Suprapubic skin (tissue), 4 donors: Measurements from ENCODE around the gene PRR15L. TPM values are rescaled to one million over a fixed set of nuclear protein-coding genes. Genes with fewer than 3 reads are reported as not detected.
"Not testable (repeated sequence)": the region's sequence is repeated elsewhere in the genome, so short reads cannot be mapped to it uniquely, and the experiment has no call there.

ENCODE experiments used
- DNase-seq, 2 donors: peaks; one replicate each; pipeline ENCODE4 v3.0.0-alpha.2; 2019; ENCODE audit warnings: low spot score in 2 of 2
- H3K27ac ChIP-seq: fragments of 200-600 bp; sonication (generic); one replicate; pipeline ENCODE4 v1.5.1; 2019
- H3K27me3 ChIP-seq: fragments of 200-600 bp; sonication (generic); one replicate; pipeline ENCODE4 v1.5.1; 2019
- H3K36me3 ChIP-seq: fragments of 200-600 bp; sonication (generic); one replicate; pipeline ENCODE4 v1.5.1; 2019
- H3K4me1 ChIP-seq: fragments of 200-600 bp; sonication (generic); one replicate; pipeline ENCODE4 v1.5.1; 2019
- H3K4me3 ChIP-seq: fragments of 200-600 bp; sonication (generic); one replicate; pipeline ENCODE4 v1.5.1; 2019; ENCODE audit warnings: mild to moderate bottlenecking
- H3K9me3 ChIP-seq: fragments of 200-600 bp; sonication (generic); one replicate; pipeline ENCODE4 v1.5.1; 2019
- CTCF ChIP-seq, 2 donors: fragments of 200-600 bp in 1 of 2; fragments of 450-650 bp in 1 of 2; sonication (generic) in 1 of 2; IDR thresholded peaks; one replicate each; pipeline ENCODE4 v1.5.1; 2016 to 2019; ENCODE audit warnings: antibody characterized with exemption in 2 of 2, mild to moderate bottlenecking in 1 of 2, moderate library complexity in 1 of 2
- EP300 ChIP-seq: sonication (generic); formaldehyde crosslinking; IDR thresholded peaks from one replicate; pipeline ENCODE4 v1.6.1; 2017; ENCODE audit warnings: antibody characterized with exemption
- POLR2A ChIP-seq, 2 donors: fragments of 450-650 bp; IDR thresholded peaks; one replicate each; pipeline ENCODE4 v1.6.1; 2017; ENCODE audit warnings: antibody characterized with exemption in 2 of 2, mild to moderate bottlenecking in 2 of 2, moderate library complexity in 2 of 2
- POLR2AphosphoS5 ChIP-seq, 3 donors: sonication (generic); formaldehyde crosslinking; IDR thresholded peaks; one replicate each; pipeline ENCODE4 v1.6.1; 2017; ENCODE audit warnings: antibody characterized with exemption in 3 of 3
- WGBS: methylation state at CpG from one replicate; pipeline ENCODE4 v1.1.5; 2018; 5-methylcytosine and 5-hydroxymethylcytosine counted together
- total RNA-seq, 4 donors: library from RNA; depleted of rRNA; stranded (reverse); fragments of >200 nt; gene quantifications; one replicate each; pipeline ENCODE4 v1.1.0, GENCODE V29; 2016

PRR15L gene
- total RNA-seq, 4 donors from 2014 or later: 11.4 to 27.1 (median 21.8) TPM

DNA sequence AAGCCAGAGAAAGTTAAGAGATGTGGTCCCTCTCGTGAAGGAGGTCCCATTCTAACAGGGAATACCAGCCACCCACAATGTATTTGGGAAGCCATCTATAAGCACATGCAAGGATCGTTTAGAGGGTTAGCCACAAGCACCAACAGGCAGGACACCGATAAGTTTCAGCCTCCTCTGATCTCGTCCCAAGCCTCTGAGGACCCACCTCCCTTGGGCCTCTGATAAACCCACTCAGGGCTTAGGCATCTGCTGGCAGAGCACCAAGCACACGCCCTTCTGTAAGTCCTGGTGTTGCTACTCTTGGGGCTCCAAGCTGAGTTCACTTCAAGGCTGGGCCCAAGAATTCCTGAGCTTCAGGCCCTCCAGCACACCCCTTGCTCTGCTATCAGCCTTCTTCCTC lies 21.7 kb downstream of the PRR15L start:
- no peaks in the 10 kb centered on the region for H3K9me3 ChIP-seq
- DNase-seq: no peak
- H3K27ac ChIP-seq: no peak overlapping the region
- no peaks in the 10 kb centered on the region for H3K36me3 ChIP-seq
- TF ChIP-seq CTCF (IDR thresholded peaks at IDR 0.05): no peak
- no peak for TF ChIP-seq POLR2AphosphoS5 (IDR thresholded peaks at IDR 0.05)
- TF ChIP-seq POLR2A (IDR thresholded peaks at IDR 0.05): no peak
- no peak for TF ChIP-seq EP300
- peaks cover 7% of the 10 kb centered on the region for H3K4me1 ChIP-seq
- no peaks in the 10 kb centered on the region for H3K27me3 ChIP-seq
- WGBS: 34% methylated on average over 5 of the region's 5 CpGs
- H3K4me3 ChIP-seq: no peak overlapping the region

DNA sequence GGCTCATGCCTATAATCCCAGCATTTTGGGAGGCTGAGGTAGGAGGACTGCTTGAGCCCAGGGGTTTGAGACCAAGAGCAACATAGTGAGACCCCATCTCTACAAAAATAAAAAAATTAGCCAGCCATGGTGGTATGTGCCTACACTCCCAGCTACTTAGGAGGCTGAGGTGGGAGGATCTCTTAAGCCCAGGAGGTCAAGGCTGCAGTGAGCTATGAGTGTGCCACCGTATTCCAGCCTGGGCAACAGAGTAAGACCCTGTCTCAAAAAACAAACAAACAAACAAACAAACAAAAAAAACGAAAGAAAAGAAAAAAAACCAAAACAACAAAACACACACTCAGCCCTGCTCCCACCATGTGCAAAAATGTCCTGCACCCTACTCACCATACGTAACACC lies 22.2 kb downstream of the PRR15L start:
- not testable (repeated sequence) for H3K36me3 ChIP-seq, H3K4me1 ChIP-seq, DNase-seq, H3K9me3 ChIP-seq, H3K27ac ChIP-seq, H3K27me3 ChIP-seq, H3K4me3 ChIP-seq
- WGBS: 80% methylated on average over 3 of the region's 3 CpGs

DNA sequence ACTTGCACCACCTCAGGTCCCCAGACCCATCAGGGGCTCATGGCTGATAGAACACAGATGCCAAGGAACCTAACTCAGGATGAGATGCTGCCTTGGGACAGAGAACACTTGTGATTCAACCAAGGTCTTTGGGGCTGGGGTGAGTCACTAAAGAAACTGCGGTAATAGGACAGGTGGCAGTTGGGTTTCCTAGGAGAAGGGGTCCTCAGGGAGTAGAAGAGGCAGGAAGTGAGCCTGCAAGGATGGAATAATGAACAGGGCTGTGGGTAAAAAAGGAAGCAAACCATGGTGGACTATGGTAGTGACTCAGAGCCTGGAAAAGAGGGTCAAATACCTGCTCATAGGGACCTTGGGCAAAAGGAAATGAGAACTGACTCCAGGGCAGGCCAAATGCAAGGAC lies 22.8 kb downstream of the PRR15L start:
- H3K4me1 ChIP-seq: peaks cover 3% of the 10 kb centered on the region
- H3K36me3 ChIP-seq: peaks cover 7% of the 10 kb centered on the region
- no peaks in the 10 kb centered on the region for H3K9me3 ChIP-seq
- no peak for DNase-seq
- no peak overlapping the region for H3K27ac ChIP-seq
- TF ChIP-seq POLR2AphosphoS5 (IDR thresholded peaks at IDR 0.05) (no peak), POLR2A (IDR thresholded peaks at IDR 0.05) (no peak), EP300 (no peak), CTCF (IDR thresholded peaks at IDR 0.05) (no peak)
- WGBS: 92% methylated on average over 1 of the region's 1 CpG
- H3K27me3 ChIP-seq: no peaks in the 10 kb centered on the region
- H3K4me3 ChIP-seq: no peak overlapping the region

GRCh38 chr17:47931848-47932247 lies 25.8 kb downstream of the PRR15L start:
- DNase-seq: no peak
- TF ChIP-seq POLR2AphosphoS5 (IDR thresholded peaks at IDR 0.05) (no peak), POLR2A (IDR thresholded peaks at IDR 0.05) (no peak), CTCF (IDR thresholded peaks at IDR 0.05) (no peak), EP300 (no peak)
- Histone ChIP-seq H3K27me3 (no peaks in the 10 kb centered on the region), H3K4me3 (no peak overlapping the region), H3K36me3 (peaks cover 30% of the 10 kb centered on the region), H3K4me1 (peaks cover 11% of the 10 kb centered on the region), H3K27ac (no peak overlapping the region), H3K9me3 (no peaks in the 10 kb centered on the region)
- 89% methylated on average over 4 of the region's 4 CpGs for WGBS

- H3K27me3 ChIP-seq: no peaks in the 10 kb centered on the region
- no peaks in the 10 kb centered on the region for H3K9me3 ChIP-seq
- H3K4me3 ChIP-seq: no peak overlapping the region
- peaks cover 52% of the 10 kb centered on the region for H3K36me3 ChIP-seq
- DNase-seq: no peak
- TF ChIP-seq POLR2A (IDR thresholded peaks at IDR 0.05): no peak
- no peak for TF ChIP-seq EP300
- peak overlapping the region; percentile 55 for H3K27ac ChIP-seq
- whole genome bisulfite sequencing: 57% methylated on average over 10 of the region's 10 CpGs
- H3K4me1 ChIP-seq: peaks cover 11% of the 10 kb centered on the region
Measured at GRCh38 chr17:47929218-47930000, 28.3 kb downstream of the PRR15L start.

- Histone ChIP-seq H3K4me3 (no peak overlapping the region), H3K9me3 (no peaks in the 10 kb centered on the region), H3K36me3 (peaks cover 62% of the 10 kb centered on the region), H3K4me1 (peaks cover 11% of the 10 kb centered on the region), H3K27me3 (no peaks in the 10 kb centered on the region), H3K27ac (peak overlapping the region; percentile 55)
- no peak for DNase-seq
- 59% methylated on average over 2 of the region's 2 CpGs for WGBS
- TF ChIP-seq POLR2A (IDR thresholded peaks at IDR 0.05): no peak
Measured at GRCh38 chr17:47928415-47928814, 29.3 kb downstream of the PRR15L start.
